Measurements from ENCODE around the gene CCDC88A. TPM values are rescaled to one million over a fixed set of nuclear protein-coding genes. Genes with fewer than 3 reads are reported as not detected.
"Not testable (repeated sequence)": the region's sequence is repeated elsewhere in the genome, so short reads cannot be mapped to it uniquely, and the experiment has no call there.

Gene CCDC88A
- total RNA-seq, 1 donor from 2014 or later, result 21.7 TPM

- no peaks in the 10 kb centered on the region for H3K4me1 ChIP-seq
- DNase-seq, result no peak
- no peaks in the 10 kb centered on the region for H3K9me3 ChIP-seq (replicated peaks)
- no peak overlapping the region for H3K27ac ChIP-seq (replicated peaks)
- no peaks in the 10 kb centered on the region for H3K27me3 ChIP-seq (ENCODE audit: low read depth)
- intact Hi-C loops (cut with micrococcal nuclease), result no loop called here
- H3K4me3 ChIP-seq, result no peak overlapping the region
- no peaks in the 10 kb centered on the region for H3K36me3 ChIP-seq
- TF ChIP-seq CTCF (IDR thresholded peaks at IDR 0.05; ENCODE audit: borderline replicate concordance), result no peak
These were observed 39.6 kb upstream of the CCDC88A start for GRCh38 chr2:55459279-55459678.

GRCh38 chr2:55454121-55454520 lies 34.5 kb upstream of the CCDC88A start:
- intact Hi-C loops (cut with micrococcal nuclease), result no loop called here
- Histone ChIP-seq H3K36me3 (no peaks in the 10 kb centered on the region), H3K4me1 (no peaks in the 10 kb centered on the region), H3K9me3 (replicated peaks) (no peaks in the 10 kb centered on the region), H3K27me3 (ENCODE audit: low read depth) (no peaks in the 10 kb centered on the region), H3K4me3 (no peak overlapping the region), H3K27ac (replicated peaks) (no peak overlapping the region)
- no peak for TF ChIP-seq CTCF (IDR thresholded peaks at IDR 0.05; ENCODE audit: borderline replicate concordance)
- no peak for DNase-seq

- H3K27ac ChIP-seq (replicated peaks), result no peak overlapping the region
- DNase-seq, result no peak
- no peaks in the 10 kb centered on the region for H3K9me3 ChIP-seq (replicated peaks)
- no peak overlapping the region for H3K4me3 ChIP-seq
- H3K27me3 ChIP-seq (ENCODE audit: low read depth), result no peaks in the 10 kb centered on the region
- intact Hi-C loops (cut with micrococcal nuclease), result no loop called here
- H3K36me3 ChIP-seq, result no peaks in the 10 kb centered on the region
- no peaks in the 10 kb centered on the region for H3K4me1 ChIP-seq
- no peak for TF ChIP-seq CTCF (IDR thresholded peaks at IDR 0.05; ENCODE audit: borderline replicate concordance)
These were observed 33.2 kb upstream of the CCDC88A start for GRCh38 chr2:55452879-55453278.

GRCh38 chr2:55451699-55452098 lies 32.0 kb upstream of the CCDC88A start:
- Histone ChIP-seq H3K27me3 (ENCODE audit: low read depth) (no peaks in the 10 kb centered on the region), H3K4me1 (no peaks in the 10 kb centered on the region), H3K9me3 (replicated peaks) (no peaks in the 10 kb centered on the region), H3K36me3 (no peaks in the 10 kb centered on the region), H3K4me3 (no peak overlapping the region), H3K27ac (replicated peaks) (no peak overlapping the region)
- no peak for TF ChIP-seq CTCF (IDR thresholded peaks at IDR 0.05; ENCODE audit: borderline replicate concordance)
- intact Hi-C loops (cut with micrococcal nuclease), result no loop called here
- no peak for DNase-seq

- H3K27me3 ChIP-seq (ENCODE audit: low read depth); H3K9me3 ChIP-seq (replicated peaks); H3K4me3 ChIP-seq; intact Hi-C loops (cut with micrococcal nuclease); H3K36me3 ChIP-seq; H3K27ac ChIP-seq (replicated peaks); H3K4me1 ChIP-seq; DNase-seq: not testable (repeated sequence)
These were observed 30.4 kb upstream of the CCDC88A start for GRCh38 chr2:55450014-55450413.

GRCh38 chr2:55442045-55442760 lies 22.5 kb upstream of the CCDC88A start:
- intact Hi-C loops (cut with micrococcal nuclease); H3K4me3 ChIP-seq; H3K27me3 ChIP-seq (ENCODE audit: low read depth); H3K27ac ChIP-seq (replicated peaks); H3K36me3 ChIP-seq; DNase-seq; H3K9me3 ChIP-seq (replicated peaks); H3K4me1 ChIP-seq: not testable (repeated sequence)

Measured in left ventricle myocardium inferior (tissue), 1 donor.